ENCODE data around the gene EIF3D. TPM values are rescaled to one million over a fixed set of nuclear protein-coding genes. Genes with fewer than 3 reads are reported as not detected.
A peak's percentile ranks its signal among the peaks of the same experiment; 100 is the strongest.

The EIF3D gene
- total RNA-seq, 1 donor from 2014 or later: 132 TPM

- Histone ChIP-seq H3K27me3 (no peaks in the 10 kb centered on the region), H3K4me1 (peaks cover 52% of the 10 kb centered on the region), H3K36me3 (no peaks in the 10 kb centered on the region), H3K27ac (peak overlapping the region; percentile 75), H3K4me3 (no peak overlapping the region), H3K9me3 (no peaks in the 10 kb centered on the region)
- intact Hi-C loops (cut with DNase I): loop anchor here (5.0 kb wide), 2 partner anchors 77 to 162 kb away; partner anchors contain the start of gene MYH9
- DNase-seq (no peak), ATAC-seq (no peak)
- TF ChIP-seq CTCF (IDR thresholded peaks at IDR 0.05): no peak
Observed at GRCh38 chr22:36464715-36465231, 64.2 kb downstream of the EIF3D start.

GRCh38 chr22:36463783-36464184 is 65.2 kb downstream of the EIF3D start:
- no peak overlapping the region for H3K4me3 ChIP-seq
- no peak for TF ChIP-seq CTCF (IDR thresholded peaks at IDR 0.05)
- DNase-seq: peak; percentile 77
- H3K27ac ChIP-seq: peak overlapping the region; percentile 75
- peak; percentile 34 for ATAC-seq
- no peaks in the 10 kb centered on the region for H3K27me3 ChIP-seq
- H3K4me1 ChIP-seq: peaks cover 49% of the 10 kb centered on the region
- no peaks in the 10 kb centered on the region for H3K9me3 ChIP-seq
- no peaks in the 10 kb centered on the region for H3K36me3 ChIP-seq
- intact Hi-C loops (cut with DNase I): no loop called here

- ATAC-seq: peak; percentile 82
- intact Hi-C loops (cut with DNase I): no loop called here
- TF ChIP-seq CTCF (IDR thresholded peaks at IDR 0.05): no peak
Observed at GRCh38 chr22:36461665-36462649, 67.0 kb downstream of the EIF3D start.

More at GRCh38 chr22:36461665-36462649, 67.0 kb downstream of the EIF3D start:
- H3K4me3 ChIP-seq: no peak overlapping the region
- H3K9me3 ChIP-seq: no peaks in the 10 kb centered on the region
- peak; percentile 82 for DNase-seq
- H3K27ac ChIP-seq: peak overlapping the region; percentile 75
- H3K27me3 ChIP-seq: no peaks in the 10 kb centered on the region
- no peaks in the 10 kb centered on the region for H3K36me3 ChIP-seq
- H3K4me1 ChIP-seq: peaks cover 50% of the 10 kb centered on the region

Other genes with a start within 250 kb of the EIF3D start
- gene MYH9, start 141.2 kb downstream of the EIF3D start, total RNA-seq: 842 TPM
- 54.2 TPM for gene TXN2, start 47.5 kb downstream of the EIF3D start, total RNA-seq
- gene FOXRED2, start 22.1 kb downstream of the EIF3D start, total RNA-seq: 15.3 TPM
- not detected for gene CACNG2, start 174.6 kb upstream of the EIF3D start, total RNA-seq
- gene IFT27, start 247.0 kb upstream of the EIF3D start, total RNA-seq: 21.5 TPM

All from upper lobe of right lung (tissue), 1 donor.